MM.1S (cell line): Measurements from ENCODE around the gene DHX35.

ENCODE experiments used
- DNase-seq: peaks from one replicate; pipeline ENCODE4 v3.0.0-alpha.2; 2015
- H2AFZ ChIP-seq: fragments of 300-600 bp; sonication (generic); 2 replicates; pipeline ENCODE4 v1.6.0; 2016; ENCODE audit warnings: antibody characterized with exemption, low read length
- H3F3A ChIP-seq: fragments of 300-600 bp; sonication (generic); 2 replicates; pipeline ENCODE4 v1.6.1; 2016; ENCODE audit warnings: mild to moderate bottlenecking, antibody characterized with exemption, low read length, moderate library complexity, mixed read lengths; ENCODE audit not compliant: insufficient read depth
- H3K27ac ChIP-seq: fragments of 300-600 bp; sonication (generic); 2 replicates; pipeline ENCODE4 v1.5.1; 2016; ENCODE audit warnings: mild to moderate bottlenecking, low read length
- H3K27me3 ChIP-seq: fragments of 300-600 bp; sonication (generic); replicated peaks from 2 replicates; pipeline ENCODE4 v1.6.0; 2016; ENCODE audit warnings: low read length; ENCODE audit not compliant: insufficient read depth
- H3K36me3 ChIP-seq: fragments of 300-600 bp; sonication (generic); replicated peaks from 2 replicates; pipeline ENCODE4 v1.6.1; 2016; ENCODE audit warnings: mild to moderate bottlenecking, low read length, mixed read lengths; ENCODE audit not compliant: insufficient read depth
- H3K4me1 ChIP-seq: fragments of 300-600 bp; sonication (generic); 2 replicates; pipeline ENCODE4 v1.6.1; 2016; ENCODE audit warnings: low read length, mixed read lengths
- H3K4me2 ChIP-seq: fragments of 300-600 bp; sonication (generic); 2 replicates; pipeline ENCODE4 v1.6.0; 2016; ENCODE audit warnings: low read depth, low read length
- H3K4me3 ChIP-seq: fragments of 300-600 bp; sonication (generic); 2 replicates; pipeline ENCODE4 v1.5.1; 2016; ENCODE audit warnings: low read length, mixed read lengths
- H3K79me2 ChIP-seq: fragments of 300-600 bp; sonication (generic); 2 replicates; pipeline ENCODE4 v1.6.1; 2016; ENCODE audit warnings: mixed run types, low read length, mixed read lengths
- H3K9ac ChIP-seq: fragments of 300-600 bp; sonication (generic); 2 replicates; pipeline ENCODE4 v1.6.1; 2016; ENCODE audit warnings: low read length, mixed read lengths
- H3K9me2 ChIP-seq: fragments of 300-600 bp; sonication (generic); replicated peaks from 2 replicates; pipeline ENCODE4 v1.6.1; 2016; ENCODE audit warnings: mild to moderate bottlenecking, low read length, mixed read lengths; ENCODE audit not compliant: insufficient read depth
- H3K9me3 ChIP-seq: fragments of 300-600 bp; sonication (generic); replicated peaks from 2 replicates; pipeline ENCODE4 v1.6.1; 2016; ENCODE audit warnings: mild to moderate bottlenecking, low read length, mixed read lengths; ENCODE audit not compliant: insufficient read depth
- H4K20me1 ChIP-seq: fragments of 300-600 bp; sonication (generic); 2 replicates; pipeline ENCODE4 v1.6.1; 2016; ENCODE audit warnings: mild to moderate bottlenecking, low read length, moderate library complexity, mixed read lengths; ENCODE audit not compliant: insufficient read depth
- EZH2 ChIP-seq: fragments of 300-600 bp; sonication (generic); optimal IDR thresholded peaks from 2 replicates; pipeline ENCODE3; 2017; ENCODE audit warnings: low read depth, mild to moderate bottlenecking, antibody characterized with exemption, low read length, mixed read lengths
- EZH2phosphoT487 ChIP-seq: fragments of 300-600 bp; sonication (generic); IDR thresholded peaks from 2 replicates; pipeline ENCODE4 v1.6.1; 2018; ENCODE audit warnings: antibody characterized with exemption, low read length
- TF ChIP-seq, protein P1 (sequence below): fragments of 300-600 bp; sonication (generic); IDR thresholded peaks from 2 replicates; pipeline ENCODE4 v1.5.1; 2016; ENCODE audit warnings: antibody characterized with exemption, low read length, mixed read lengths

The DHX35 gene

DNA sequence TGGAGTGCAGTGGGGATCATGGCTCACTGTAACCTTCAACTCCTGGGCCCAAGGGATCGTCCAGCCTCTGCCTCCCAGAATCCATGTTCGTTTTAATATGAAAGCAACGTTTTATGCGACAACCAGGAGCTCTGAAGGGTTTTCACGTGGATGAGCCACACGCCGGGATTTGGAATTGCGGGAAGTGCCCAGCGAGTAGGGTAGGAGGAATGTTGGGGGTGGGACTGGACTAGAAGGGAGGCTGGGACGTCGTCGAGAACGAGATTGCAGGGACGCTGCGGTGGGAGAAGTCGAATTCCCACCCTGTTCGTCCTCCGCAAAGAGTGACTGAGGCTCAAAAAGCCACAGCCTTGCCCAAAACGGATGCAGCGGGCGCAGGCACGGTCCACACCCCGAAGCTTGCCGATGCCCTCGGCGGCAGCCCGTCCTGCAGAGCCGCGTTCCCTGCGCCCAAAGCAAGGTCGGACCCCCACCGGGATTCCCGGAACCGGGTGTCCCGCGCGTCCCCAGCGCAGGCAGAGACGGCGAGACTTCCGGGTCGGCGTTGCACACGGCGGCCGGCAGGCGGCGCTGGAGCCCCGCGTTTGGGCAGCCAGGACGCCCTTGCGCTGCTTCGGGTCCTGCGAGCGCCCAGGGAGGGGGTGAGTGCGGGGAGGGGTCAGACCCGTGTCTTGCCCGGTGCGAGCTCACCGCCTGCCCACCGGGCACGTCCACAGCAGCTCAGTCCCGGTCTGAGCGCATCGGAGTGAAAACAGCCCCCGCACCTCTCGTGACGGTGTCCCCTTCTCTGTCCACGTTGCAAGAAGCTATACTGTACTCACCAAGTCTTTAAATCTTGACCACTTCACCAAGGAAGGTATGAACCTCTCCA, 87.8 kb downstream of the DHX35 start:
- no peaks in the 10 kb centered on the region for H3K4me1 ChIP-seq
- no peaks in the 10 kb centered on the region for H3K79me2 ChIP-seq
- H2AFZ ChIP-seq: peak overlapping the region; percentile 100
- H3K4me3 ChIP-seq: peak overlapping the region; percentile 91
- no peaks in the 10 kb centered on the region for H3K27me3 ChIP-seq
- DNase-seq: peak; percentile 76
- peak overlapping the region; percentile 69 for H3K9ac ChIP-seq
- no peaks in the 10 kb centered on the region for H3K9me2 ChIP-seq
- TF ChIP-seq, protein P1, sequence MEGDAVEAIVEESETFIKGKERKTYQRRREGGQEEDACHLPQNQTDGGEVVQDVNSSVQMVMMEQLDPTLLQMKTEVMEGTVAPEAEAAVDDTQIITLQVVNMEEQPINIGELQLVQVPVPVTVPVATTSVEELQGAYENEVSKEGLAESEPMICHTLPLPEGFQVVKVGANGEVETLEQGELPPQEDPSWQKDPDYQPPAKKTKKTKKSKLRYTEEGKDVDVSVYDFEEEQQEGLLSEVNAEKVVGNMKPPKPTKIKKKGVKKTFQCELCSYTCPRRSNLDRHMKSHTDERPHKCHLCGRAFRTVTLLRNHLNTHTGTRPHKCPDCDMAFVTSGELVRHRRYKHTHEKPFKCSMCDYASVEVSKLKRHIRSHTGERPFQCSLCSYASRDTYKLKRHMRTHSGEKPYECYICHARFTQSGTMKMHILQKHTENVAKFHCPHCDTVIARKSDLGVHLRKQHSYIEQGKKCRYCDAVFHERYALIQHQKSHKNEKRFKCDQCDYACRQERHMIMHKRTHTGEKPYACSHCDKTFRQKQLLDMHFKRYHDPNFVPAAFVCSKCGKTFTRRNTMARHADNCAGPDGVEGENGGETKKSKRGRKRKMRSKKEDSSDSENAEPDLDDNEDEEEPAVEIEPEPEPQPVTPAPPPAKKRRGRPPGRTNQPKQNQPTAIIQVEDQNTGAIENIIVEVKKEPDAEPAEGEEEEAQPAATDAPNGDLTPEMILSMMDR: peak; percentile 94
- no peak for TF ChIP-seq EZH2
- peak overlapping the region; percentile 100 for H3K4me2 ChIP-seq
- H4K20me1 ChIP-seq: no peaks in the 10 kb centered on the region
- H3K9me3 ChIP-seq: no peaks in the 10 kb centered on the region
- no peaks in the 10 kb centered on the region; the same call in 1 of the 2 replicates for H3F3A ChIP-seq
- no peak overlapping the region for H3K27ac ChIP-seq
- no peaks in the 10 kb centered on the region for H3K36me3 ChIP-seq

DNA sequence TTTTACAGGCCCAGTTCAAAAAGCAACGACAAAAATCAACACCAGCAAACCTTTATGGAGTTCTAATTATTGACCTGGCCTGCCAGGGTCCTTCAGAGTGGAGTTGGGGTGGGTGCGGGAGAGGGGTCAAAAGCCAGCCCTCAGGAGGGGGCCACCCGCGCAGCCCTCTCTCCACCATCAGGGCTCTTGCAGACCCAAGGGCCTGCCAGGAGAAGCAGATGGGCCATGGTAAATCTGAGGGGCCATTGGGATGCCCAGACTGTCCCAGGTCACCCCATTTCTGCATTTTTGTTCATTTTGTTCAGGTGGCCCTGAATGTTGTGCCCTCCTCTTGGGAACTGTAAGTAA, 88.4 kb downstream of the DHX35 start:
- no peak for DNase-seq
- no peaks in the 10 kb centered on the region for H3K4me1 ChIP-seq

DNA sequence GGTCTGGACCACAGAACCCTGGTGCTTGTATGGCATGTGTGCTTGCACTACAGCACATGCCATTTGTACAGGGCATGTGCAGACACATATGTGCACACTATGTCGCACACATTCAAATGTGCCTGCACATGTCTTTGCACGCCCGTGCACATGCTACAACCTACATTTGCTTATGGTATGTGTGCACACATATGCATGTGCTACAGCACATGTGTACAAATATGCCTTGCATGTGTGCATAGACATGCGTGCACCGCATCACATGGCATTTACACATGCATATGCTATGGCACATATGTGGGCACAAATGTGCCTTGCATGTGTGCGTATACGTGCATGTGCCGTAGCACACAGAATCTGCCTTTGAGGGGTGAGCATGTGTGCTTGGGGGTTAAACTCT, 90.5 kb downstream of the DHX35 start:
- Histone ChIP-seq H3K9me2 (no peaks in the 10 kb centered on the region), H2AFZ (no peak overlapping the region), H3K9me3 (no peaks in the 10 kb centered on the region), H3K27ac (no peak overlapping the region), H3K36me3 (no peaks in the 10 kb centered on the region), H3K79me2 (no peaks in the 10 kb centered on the region), H3K4me2 (no peak overlapping the region), H3F3A (no peaks in the 10 kb centered on the region; the same call in 1 of the 2 replicates), H3K9ac (no peak overlapping the region), H3K4me1 (no peaks in the 10 kb centered on the region), H4K20me1 (no peaks in the 10 kb centered on the region), H3K27me3 (no peaks in the 10 kb centered on the region), H3K4me3 (no peak overlapping the region)
- no peak for DNase-seq
- TF ChIP-seq, protein P1: no peak
- TF ChIP-seq EZH2phosphoT487 (no peak), EZH2 (no peak)

More for the DNA sequence above, 88.4 kb downstream of the DHX35 start:
- H4K20me1 ChIP-seq: no peaks in the 10 kb centered on the region
- H3K4me2 ChIP-seq: peak overlapping the region; percentile 100
- no peaks in the 10 kb centered on the region for H3K36me3 ChIP-seq
- no peaks in the 10 kb centered on the region for H3K79me2 ChIP-seq
- no peaks in the 10 kb centered on the region for H3K9me2 ChIP-seq
- no peaks in the 10 kb centered on the region for H3K27me3 ChIP-seq
- peak overlapping the region; percentile 69; the same call in 1 of the 2 replicates for H3K9ac ChIP-seq
- H3K9me3 ChIP-seq: no peaks in the 10 kb centered on the region
- H3K4me3 ChIP-seq: peak overlapping the region; percentile 91
- H3K27ac ChIP-seq: no peak overlapping the region
- H3F3A ChIP-seq: no peaks in the 10 kb centered on the region; the same call in 1 of the 2 replicates
- TF ChIP-seq EZH2: no peak
- TF ChIP-seq, protein P1: no peak
- no peak for TF ChIP-seq EZH2phosphoT487
- H2AFZ ChIP-seq: peak overlapping the region; percentile 100
